GM18519 (cell line): ENCODE results near the gene HOXC6.

Experiments
- ATAC-seq: cut with Tn5 transposase; IDR thresholded peaks from one replicate; pipeline ENCODE4 v1.9.1; 2021; ENCODE audit warnings: mild to moderate bottlenecking, moderate library complexity; ENCODE audit not compliant: unreplicated experiment, low FRiP score

Gene HOXC6

GRCh38 chr12:54025499-54026405, 2.5 kb upstream of the HOXC6 start:
- no peak for ATAC-seq

GRCh38 chr12:54026640-54027441, 1.4 kb upstream of the HOXC6 start:
- no peak for ATAC-seq

GRCh38 chr12:54027442-54027786, 826 bp upstream of the HOXC6 start:
- no peak for ATAC-seq

- no peak for ATAC-seq
Measured at GRCh38 chr12:54029529-54030441, 1.5 kb downstream of the HOXC6 start.

- no peak for ATAC-seq
Measured at GRCh38 chr12:54030442-54030801, 2.2 kb downstream of the HOXC6 start.

DNA sequence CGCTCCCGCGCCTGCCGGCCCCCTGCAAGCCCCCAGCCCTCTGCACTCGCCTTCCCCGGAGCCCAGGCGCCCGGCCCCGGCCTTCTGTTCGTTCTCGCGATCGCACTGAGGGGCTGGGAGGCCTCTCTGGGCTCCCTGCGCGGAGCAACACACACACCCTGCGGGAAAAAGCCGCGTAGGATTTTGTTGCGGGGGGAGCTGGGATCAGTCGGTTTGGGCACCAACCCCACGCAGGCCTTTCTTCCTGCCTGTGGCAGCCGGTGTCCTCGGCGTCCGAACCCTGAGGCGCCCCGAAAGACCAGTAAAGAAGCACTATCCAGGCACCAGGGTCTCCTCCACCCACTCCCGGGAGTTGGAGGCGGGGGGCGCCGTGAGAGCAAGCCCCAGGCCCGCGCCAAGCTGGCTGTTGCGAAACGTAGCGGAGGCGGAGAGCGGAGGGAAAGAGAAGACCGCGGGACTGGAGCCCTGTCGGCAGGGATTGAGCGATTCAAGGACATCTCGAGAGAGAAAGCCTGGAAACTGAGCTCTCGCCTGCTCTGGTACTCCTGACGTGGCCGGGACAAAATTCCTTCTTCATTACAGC, 2.7 kb downstream of the HOXC6 start:
- ATAC-seq = no peak

DNA sequence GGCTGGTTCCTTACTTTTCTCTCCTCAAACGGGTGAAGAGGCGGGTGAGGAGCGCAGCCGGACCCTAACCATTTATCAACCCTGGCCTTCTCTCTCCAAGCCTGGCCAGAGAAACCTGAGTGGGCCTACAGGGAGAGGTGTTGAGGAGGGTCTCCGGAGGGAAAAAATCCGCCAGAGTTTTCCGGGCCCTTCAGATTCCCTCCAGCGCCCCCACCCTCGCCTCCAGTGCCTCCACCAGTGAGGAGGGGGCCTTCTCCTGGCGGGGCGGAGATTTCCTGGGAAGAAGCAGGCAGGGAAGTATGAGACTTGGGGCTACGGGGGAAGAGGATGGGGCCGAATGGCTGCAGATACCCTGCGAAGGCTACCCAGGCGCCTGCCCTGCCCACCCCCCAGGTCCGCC, 3.2 kb downstream of the HOXC6 start:
- ATAC-seq = no peak

DNA sequence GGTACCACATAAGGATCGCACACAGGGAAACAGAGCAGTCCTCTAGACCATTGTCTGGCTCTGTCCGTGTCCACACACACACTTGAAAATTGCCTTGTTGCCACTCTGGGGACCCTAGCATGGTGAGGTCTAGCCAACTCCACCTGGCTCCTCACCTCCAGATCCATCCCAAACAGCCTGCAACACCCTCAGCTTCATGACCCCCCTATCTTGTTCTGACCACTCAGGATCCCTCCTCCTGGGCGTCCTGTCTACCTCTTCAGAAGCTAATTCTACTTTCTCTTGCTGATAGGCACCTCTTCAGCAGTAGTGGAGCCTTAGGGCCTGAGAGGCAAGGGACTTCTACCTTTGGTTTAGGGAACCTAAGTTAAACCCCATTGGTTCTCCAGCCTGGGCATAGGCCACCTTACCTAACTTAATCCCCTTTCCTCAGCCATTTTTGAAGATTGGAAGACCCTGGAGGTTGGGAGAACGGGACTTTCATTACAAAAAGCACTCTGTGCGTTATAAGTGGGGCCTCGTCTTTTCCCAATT, 3.9 kb downstream of the HOXC6 start:
- no peak for ATAC-seq

DNA sequence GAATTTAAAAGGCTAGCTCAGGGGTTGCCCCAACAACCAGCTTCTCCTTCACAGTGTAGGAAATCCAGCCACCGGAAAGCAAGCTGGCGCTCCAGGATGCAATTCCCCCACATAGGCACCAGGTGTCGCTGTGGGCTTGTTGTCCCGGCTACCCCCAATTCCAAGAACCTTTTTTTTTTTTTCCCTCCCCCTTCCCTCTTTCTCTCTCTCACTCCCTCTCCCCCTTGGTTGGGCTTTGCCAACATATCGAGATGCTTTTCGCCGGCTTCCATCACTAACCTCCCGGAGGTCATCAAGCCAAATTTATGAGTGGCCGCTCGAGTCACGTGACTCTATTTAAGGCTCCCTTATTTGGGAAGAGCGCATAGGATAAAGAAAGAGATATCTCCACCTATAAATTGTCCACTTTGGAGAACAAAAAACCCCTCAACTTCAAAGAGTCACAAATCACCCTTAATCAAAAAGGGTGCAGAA, 4.4 kb downstream of the HOXC6 start, which contains the start of gene HOXC5:
Gene HOXC5, plus strand, starts transcription at position 424 of the 474 bp plus-strand sequence. CDS start 73 bp downstream, outside the sequence.
- no peak for ATAC-seq

GRCh38 chr12:54033106-54033979, 5.1 kb downstream of the HOXC6 start:
- no peak for ATAC-seq

GRCh38 chr12:54033980-54034784, 5.9 kb downstream of the HOXC6 start:
- no peak for ATAC-seq

GRCh38 chr12:54034785-54035310, 6.6 kb downstream of the HOXC6 start:
- no peak for ATAC-seq

DNA sequence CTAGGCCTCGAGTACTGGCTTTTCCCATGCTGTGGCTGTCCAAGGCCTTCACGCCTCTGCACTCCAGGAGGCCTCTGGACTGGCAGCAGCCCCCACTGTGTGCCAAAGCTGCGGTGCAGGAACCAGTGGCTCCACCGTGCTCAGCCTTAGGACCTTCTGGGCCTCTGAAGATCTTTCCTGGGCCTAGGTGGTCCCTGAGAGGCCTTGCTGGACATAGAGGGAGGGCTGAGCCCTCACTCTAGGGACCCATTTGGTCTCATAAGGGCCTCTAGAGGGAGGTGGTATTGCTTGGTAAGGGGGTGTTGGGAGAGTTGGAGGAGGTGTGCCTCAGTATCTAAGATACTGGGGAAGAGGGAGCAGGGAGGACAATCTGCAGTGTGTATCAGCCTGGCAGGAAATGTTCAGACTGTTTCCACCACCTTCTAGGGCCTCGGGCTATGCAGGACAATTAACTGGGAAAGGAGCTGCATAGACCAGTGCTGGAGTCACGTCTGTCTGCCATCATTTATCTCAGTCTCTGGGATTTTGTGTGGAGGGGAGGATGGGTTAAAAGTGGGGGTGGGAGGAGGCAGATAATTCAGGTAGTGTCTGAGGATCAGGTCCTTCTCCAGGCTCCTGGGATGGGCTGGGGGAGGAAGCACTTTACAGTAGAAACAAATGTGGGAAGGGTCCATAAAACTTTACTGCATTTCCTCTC, 7.5 kb downstream of the HOXC6 start:
- ATAC-seq = no peak

GRCh38 chr12:54036620-54037359, 8.6 kb downstream of the HOXC6 start:
- ATAC-seq = no peak

GRCh38 chr12:54037360-54038283, 9.4 kb downstream of the HOXC6 start:
- ATAC-seq = no peak
